MM.1S (cell line): ENCODE results near the gene ASB10.

ENCODE experiments used
- DNase-seq: peaks from one replicate; pipeline ENCODE4 v3.0.0-alpha.2; 2015
- H2AFZ ChIP-seq: fragments of 300-600 bp; sonication (generic); 2 replicates; pipeline ENCODE4 v1.6.0; 2016; ENCODE audit warnings: antibody characterized with exemption, low read length
- H3F3A ChIP-seq: fragments of 300-600 bp; sonication (generic); 2 replicates; pipeline ENCODE4 v1.6.1; 2016; ENCODE audit warnings: mild to moderate bottlenecking, antibody characterized with exemption, low read length, moderate library complexity, mixed read lengths; ENCODE audit not compliant: insufficient read depth
- H3K27ac ChIP-seq: fragments of 300-600 bp; sonication (generic); 2 replicates; pipeline ENCODE4 v1.5.1; 2016; ENCODE audit warnings: mild to moderate bottlenecking, low read length
- H3K27me3 ChIP-seq: fragments of 300-600 bp; sonication (generic); replicated peaks from 2 replicates; pipeline ENCODE4 v1.6.0; 2016; ENCODE audit warnings: low read length; ENCODE audit not compliant: insufficient read depth
- H3K36me3 ChIP-seq: fragments of 300-600 bp; sonication (generic); replicated peaks from 2 replicates; pipeline ENCODE4 v1.6.1; 2016; ENCODE audit warnings: mild to moderate bottlenecking, low read length, mixed read lengths; ENCODE audit not compliant: insufficient read depth
- H3K4me1 ChIP-seq: fragments of 300-600 bp; sonication (generic); 2 replicates; pipeline ENCODE4 v1.6.1; 2016; ENCODE audit warnings: low read length, mixed read lengths
- H3K4me2 ChIP-seq: fragments of 300-600 bp; sonication (generic); 2 replicates; pipeline ENCODE4 v1.6.0; 2016; ENCODE audit warnings: low read depth, low read length
- H3K4me3 ChIP-seq: fragments of 300-600 bp; sonication (generic); 2 replicates; pipeline ENCODE4 v1.5.1; 2016; ENCODE audit warnings: low read length, mixed read lengths
- H3K79me2 ChIP-seq: fragments of 300-600 bp; sonication (generic); 2 replicates; pipeline ENCODE4 v1.6.1; 2016; ENCODE audit warnings: mixed run types, low read length, mixed read lengths
- H3K9ac ChIP-seq: fragments of 300-600 bp; sonication (generic); 2 replicates; pipeline ENCODE4 v1.6.1; 2016; ENCODE audit warnings: low read length, mixed read lengths
- H3K9me2 ChIP-seq: fragments of 300-600 bp; sonication (generic); replicated peaks from 2 replicates; pipeline ENCODE4 v1.6.1; 2016; ENCODE audit warnings: mild to moderate bottlenecking, low read length, mixed read lengths; ENCODE audit not compliant: insufficient read depth
- H3K9me3 ChIP-seq: fragments of 300-600 bp; sonication (generic); replicated peaks from 2 replicates; pipeline ENCODE4 v1.6.1; 2016; ENCODE audit warnings: mild to moderate bottlenecking, low read length, mixed read lengths; ENCODE audit not compliant: insufficient read depth
- H4K20me1 ChIP-seq: fragments of 300-600 bp; sonication (generic); 2 replicates; pipeline ENCODE4 v1.6.1; 2016; ENCODE audit warnings: mild to moderate bottlenecking, low read length, moderate library complexity, mixed read lengths; ENCODE audit not compliant: insufficient read depth
- CTCF ChIP-seq: fragments of 300-600 bp; sonication (generic); IDR thresholded peaks from 2 replicates; pipeline ENCODE4 v1.5.1; 2016; ENCODE audit warnings: antibody characterized with exemption, low read length, mixed read lengths
- EZH2 ChIP-seq: fragments of 300-600 bp; sonication (generic); optimal IDR thresholded peaks from 2 replicates; pipeline ENCODE3; 2017; ENCODE audit warnings: low read depth, mild to moderate bottlenecking, antibody characterized with exemption, low read length, mixed read lengths
- EZH2phosphoT487 ChIP-seq: fragments of 300-600 bp; sonication (generic); IDR thresholded peaks from 2 replicates; pipeline ENCODE4 v1.6.1; 2018; ENCODE audit warnings: antibody characterized with exemption, low read length

Gene ASB10

DNA sequence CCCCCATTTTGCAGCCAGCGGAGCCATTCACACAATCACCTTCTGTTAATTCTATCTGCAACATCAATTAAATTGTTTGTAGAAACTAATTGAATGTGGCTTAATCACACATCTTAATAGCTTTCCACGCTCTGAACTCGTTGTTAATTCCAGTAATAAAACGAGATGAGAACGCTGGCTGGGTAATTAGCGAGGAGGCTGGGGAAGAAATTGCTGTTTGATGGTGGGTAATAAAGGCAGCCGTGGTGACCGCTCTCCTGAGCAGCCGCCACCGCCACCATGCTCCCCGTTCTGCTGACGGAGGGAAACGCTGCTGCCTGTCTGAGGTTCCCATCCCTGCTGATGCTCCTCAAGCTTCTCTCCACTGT is 55.8 kb downstream of the ASB10 start:
- Histone ChIP-seq H3K36me3 (no peaks in the 10 kb centered on the region), H3K9ac (no peak overlapping the region), H3K4me3 (no peak overlapping the region), H3K27me3 (no peaks in the 10 kb centered on the region), H3K27ac (no peak overlapping the region), H3F3A (no peaks in the 10 kb centered on the region), H3K9me2 (no peaks in the 10 kb centered on the region), H2AFZ (no peak overlapping the region), H4K20me1 (no peaks in the 10 kb centered on the region), H3K9me3 (no peaks in the 10 kb centered on the region), H3K4me2 (no peak overlapping the region), H3K4me1 (no peaks in the 10 kb centered on the region), H3K79me2 (no peaks in the 10 kb centered on the region)
- TF ChIP-seq EZH2 (no peak), EZH2phosphoT487 (no peak), CTCF (no peak)
- DNase-seq = no peak

DNA sequence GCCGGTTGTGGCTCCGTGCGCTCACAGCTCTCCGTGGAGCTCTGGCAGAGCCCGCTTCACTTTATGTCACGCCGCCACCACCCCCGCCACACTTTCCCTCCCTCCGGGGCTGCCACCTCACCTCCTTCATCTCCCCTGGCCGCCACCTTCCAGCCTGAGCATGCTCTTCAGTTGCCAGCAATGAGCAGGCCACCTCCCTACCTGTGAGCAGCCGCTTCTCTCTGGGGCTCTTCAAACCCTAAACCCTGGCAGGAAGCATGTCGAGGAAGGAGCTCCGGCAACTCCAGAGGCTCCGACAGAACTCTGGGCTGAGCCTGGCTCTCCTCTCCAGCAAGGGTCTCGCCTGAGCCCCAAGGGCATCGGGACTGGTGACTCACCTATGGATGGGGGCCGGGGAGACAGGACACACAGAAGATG is 56.3 kb downstream of the ASB10 start:
- Histone ChIP-seq H3K9me3 (no peaks in the 10 kb centered on the region), H4K20me1 (no peaks in the 10 kb centered on the region), H3K27me3 (no peaks in the 10 kb centered on the region), H3K4me3 (no peak overlapping the region), H3K4me1 (no peaks in the 10 kb centered on the region), H3K4me2 (no peak overlapping the region), H3K9me2 (no peaks in the 10 kb centered on the region), H3F3A (no peaks in the 10 kb centered on the region), H3K9ac (no peak overlapping the region), H2AFZ (no peak overlapping the region), H3K27ac (no peak overlapping the region), H3K36me3 (no peaks in the 10 kb centered on the region), H3K79me2 (no peaks in the 10 kb centered on the region)
- TF ChIP-seq CTCF = no peak
- TF ChIP-seq EZH2phosphoT487 = no peak
- TF ChIP-seq EZH2 = no peak
- no peak for DNase-seq

DNA sequence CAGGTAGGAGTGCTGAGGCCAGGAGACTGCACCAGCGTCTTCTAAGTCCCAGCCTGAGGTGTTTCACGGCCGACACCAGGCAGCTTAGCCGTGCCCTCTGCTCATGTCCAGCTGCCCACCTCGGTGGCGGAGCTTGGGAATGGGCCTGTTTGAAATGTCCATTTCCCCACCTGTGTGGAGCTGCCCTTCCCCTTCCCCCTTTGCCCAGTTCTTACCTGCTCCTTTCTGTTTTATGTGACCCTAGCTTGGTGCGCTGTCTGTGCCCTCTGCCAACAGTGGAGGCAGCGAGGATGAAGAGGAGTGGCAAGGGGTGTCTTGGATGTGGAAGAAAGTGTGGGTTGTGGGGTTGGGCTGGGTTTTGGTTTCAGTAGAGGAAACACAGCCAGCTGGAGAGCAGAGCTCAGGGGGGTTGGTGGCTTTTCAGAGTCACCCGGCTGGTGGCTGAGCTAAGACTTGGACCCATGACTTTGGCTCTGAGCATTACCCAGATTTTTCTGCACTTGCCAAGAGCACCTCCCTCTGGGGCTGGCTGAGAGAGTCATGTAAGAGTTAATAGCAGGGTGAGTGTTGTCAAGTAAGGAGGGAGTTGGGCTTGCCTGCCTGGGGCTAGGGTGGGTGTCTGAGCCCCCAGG is 57.0 kb downstream of the ASB10 start:
- no peaks in the 10 kb centered on the region for H3F3A ChIP-seq
- no peak overlapping the region for H3K9ac ChIP-seq
- no peak for TF ChIP-seq EZH2phosphoT487
- TF ChIP-seq CTCF = no peak
- no peak for TF ChIP-seq EZH2
- no peaks in the 10 kb centered on the region for H3K9me2 ChIP-seq
- H4K20me1 ChIP-seq = no peaks in the 10 kb centered on the region
- H3K27me3 ChIP-seq = no peaks in the 10 kb centered on the region
- H3K4me3 ChIP-seq = no peak overlapping the region
- H3K4me2 ChIP-seq = no peak overlapping the region
- no peak overlapping the region for H3K27ac ChIP-seq
- no peak overlapping the region for H2AFZ ChIP-seq
- no peaks in the 10 kb centered on the region for H3K79me2 ChIP-seq
- H3K9me3 ChIP-seq = no peaks in the 10 kb centered on the region
- H3K36me3 ChIP-seq = no peaks in the 10 kb centered on the region
- no peak for DNase-seq
- H3K4me1 ChIP-seq = no peaks in the 10 kb centered on the region
